HCEC 1CT (cell line): Measurements from ENCODE around the gene PPP1R36.
A peak's percentile ranks its signal among the peaks of the same experiment; 100 is the strongest.
"Not testable (repeated sequence)": the region's sequence is repeated elsewhere in the genome, so short reads cannot be mapped to it uniquely, and the experiment has no call there.

Experiments used
- DNase-seq: peaks from one replicate; pipeline ENCODE4 v3.0.0-alpha.2; 2017

PPP1R36 gene

GRCh38 chr14:64520699-64521098, 29.1 kb upstream of the PPP1R36 start:
- no peak for DNase-seq

GRCh38 chr14:64522591-64523355, 27.0 kb upstream of the PPP1R36 start:
- DNase-seq, result no peak

DNA sequence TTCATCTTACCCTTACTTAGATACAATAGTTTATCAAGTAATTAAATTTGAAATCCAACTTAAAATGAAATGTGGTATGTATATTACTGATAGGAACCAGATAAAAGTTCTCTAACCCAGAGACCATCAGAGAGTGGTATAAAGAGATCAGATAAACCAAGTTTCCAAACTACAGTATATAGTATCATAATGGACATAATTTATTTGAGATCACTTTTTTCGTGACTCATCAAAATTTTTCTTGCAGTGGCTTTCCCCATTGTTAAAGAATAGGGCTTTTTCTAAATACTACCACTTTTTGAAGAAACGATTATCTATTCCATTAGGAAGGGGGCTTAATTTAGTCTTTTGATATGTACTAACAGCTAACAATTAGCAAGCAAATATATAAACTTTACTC, 24.4 kb upstream of the PPP1R36 start:
- no peak for DNase-seq

DNA sequence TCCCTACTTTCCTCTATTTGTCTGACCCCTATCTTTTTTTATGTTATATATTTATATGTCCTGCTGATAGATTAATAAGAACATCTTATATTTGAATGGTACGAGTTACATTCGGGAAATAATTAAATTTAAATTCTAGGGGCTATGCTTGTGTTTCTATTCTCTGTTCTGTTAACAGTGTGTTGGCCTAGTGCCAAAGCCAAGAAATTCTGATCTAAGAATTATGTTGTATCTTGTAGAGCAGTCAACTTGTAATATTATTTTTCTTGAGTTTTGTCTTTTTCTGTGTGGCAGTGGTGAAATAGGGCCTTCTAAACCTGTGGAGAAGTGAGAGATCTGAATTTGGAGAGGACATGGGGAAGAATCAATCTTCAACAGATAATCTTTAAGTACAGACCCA, 18.2 kb upstream of the PPP1R36 start:
- DNase-seq, result no peak

DNA sequence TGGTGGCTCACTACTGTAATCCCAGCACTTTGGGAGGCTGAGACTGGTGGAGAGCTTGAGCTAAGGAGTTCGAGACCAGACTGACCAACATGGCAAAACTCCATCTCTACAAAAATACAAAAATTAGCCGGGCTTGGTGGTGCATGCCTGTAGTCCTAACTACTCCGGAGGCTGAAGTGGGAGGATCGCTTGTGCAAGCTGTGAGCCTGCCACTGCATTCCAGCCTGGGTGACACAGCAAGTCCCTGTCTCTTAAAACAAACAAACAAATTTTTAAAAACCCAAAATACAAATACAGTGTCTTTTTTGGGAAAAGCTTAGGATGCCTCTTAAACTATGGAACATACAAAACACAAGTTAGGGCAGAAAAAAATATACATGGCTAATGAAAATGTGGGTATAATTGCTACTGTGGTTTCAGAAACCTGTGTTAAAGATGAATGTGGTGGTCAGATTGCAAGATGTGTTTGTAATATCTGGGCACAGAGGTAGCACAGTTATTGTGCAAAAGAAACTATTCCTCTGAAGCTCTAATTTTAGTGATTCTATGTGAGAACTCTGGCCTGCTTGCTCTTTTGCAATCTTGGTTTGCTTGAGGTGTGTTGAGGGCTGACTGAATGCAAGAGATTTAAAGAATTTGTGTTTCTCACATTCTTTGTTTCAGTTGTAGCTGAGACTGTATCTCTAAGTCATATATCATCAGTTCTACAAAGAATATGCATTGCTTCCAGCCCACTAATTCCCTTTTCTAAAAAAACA, 13.1 kb upstream of the PPP1R36 start:
- DNase-seq, result no peak

GRCh38 chr14:64540208-64541202, 9.3 kb upstream of the PPP1R36 start, which contains the start of gene HSPA2:
Gene HSPA2, plus strand, starts transcription at chr14:64540741. Its CDS starts 109 bp downstream, at chr14:64540850.
- peak; percentile 97 for DNase-seq

DNA sequence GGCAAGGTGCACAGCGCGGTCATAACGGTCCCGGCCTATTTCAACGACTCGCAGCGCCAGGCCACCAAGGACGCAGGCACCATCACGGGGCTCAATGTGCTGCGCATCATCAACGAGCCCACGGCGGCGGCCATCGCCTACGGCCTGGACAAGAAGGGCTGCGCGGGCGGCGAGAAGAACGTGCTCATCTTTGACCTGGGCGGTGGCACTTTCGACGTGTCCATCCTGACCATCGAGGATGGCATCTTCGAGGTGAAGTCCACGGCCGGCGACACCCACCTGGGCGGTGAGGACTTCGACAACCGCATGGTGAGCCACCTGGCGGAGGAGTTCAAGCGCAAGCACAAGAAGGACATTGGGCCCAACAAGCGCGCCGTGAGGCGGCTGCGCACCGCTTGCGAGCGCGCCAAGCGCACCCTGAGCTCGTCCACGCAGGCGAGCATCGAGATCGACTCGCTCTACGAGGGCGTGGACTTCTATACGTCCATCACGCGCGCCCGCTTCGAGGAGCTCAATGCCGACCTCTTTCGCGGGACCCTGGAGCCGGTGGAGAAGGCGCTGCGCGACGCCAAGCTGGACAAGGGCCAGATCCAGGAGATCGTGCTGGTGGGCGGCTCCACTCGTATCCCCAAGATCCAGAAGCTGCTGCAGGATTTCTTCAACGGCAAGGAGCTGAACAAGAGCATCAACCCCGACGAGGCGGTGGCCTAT, 8.3 kb upstream of the PPP1R36 start:
- DNase-seq, result no peak

- DNase-seq, result no peak
These were observed 7.6 kb upstream of the PPP1R36 start for GRCh38 chr14:64541972-64542835.

GRCh38 chr14:64542836-64543201, 6.9 kb upstream of the PPP1R36 start:
- no peak for DNase-seq

- DNase-seq, result no peak
These were observed 5.0 kb upstream of the PPP1R36 start for GRCh38 chr14:64544607-64545312.

- no peak for DNase-seq
These were observed 745 bp upstream of the PPP1R36 start for GRCh38 chr14:64549016-64549415.

- DNase-seq, result no peak
These were observed 1.0 kb downstream of the PPP1R36 start for GRCh38 chr14:64550621-64551333.

GRCh38 chr14:64554556-64554955, 4.8 kb downstream of the PPP1R36 start:
- DNase-seq, result no peak

DNA sequence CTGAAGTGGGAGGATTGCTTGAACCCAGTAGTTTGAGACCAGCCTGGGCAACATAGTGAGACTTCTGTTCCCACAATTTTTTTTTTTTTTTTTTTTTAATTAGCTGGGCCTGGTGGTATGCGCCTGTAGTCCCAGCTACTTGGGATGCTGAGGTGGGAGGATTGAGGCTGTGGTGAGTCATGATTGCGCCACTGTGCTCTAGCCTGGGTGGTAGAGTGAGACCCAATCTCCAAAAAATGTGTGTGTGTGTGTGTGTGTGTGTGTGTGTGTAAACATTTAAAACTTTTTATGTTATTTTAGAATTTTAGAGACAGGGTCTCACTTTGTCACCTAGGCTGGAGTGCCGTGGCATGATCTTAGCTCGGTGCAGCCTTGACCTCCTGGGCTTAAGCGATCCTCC, 6.8 kb downstream of the PPP1R36 start:
- peak; percentile 90 for DNase-seq

- DNase-seq, result not testable (repeated sequence)
These were observed 8.5 kb downstream of the PPP1R36 start for GRCh38 chr14:64558216-64558615.

- no peak for DNase-seq
These were observed 11.9 kb downstream of the PPP1R36 start for GRCh38 chr14:64561631-64562030.

DNA sequence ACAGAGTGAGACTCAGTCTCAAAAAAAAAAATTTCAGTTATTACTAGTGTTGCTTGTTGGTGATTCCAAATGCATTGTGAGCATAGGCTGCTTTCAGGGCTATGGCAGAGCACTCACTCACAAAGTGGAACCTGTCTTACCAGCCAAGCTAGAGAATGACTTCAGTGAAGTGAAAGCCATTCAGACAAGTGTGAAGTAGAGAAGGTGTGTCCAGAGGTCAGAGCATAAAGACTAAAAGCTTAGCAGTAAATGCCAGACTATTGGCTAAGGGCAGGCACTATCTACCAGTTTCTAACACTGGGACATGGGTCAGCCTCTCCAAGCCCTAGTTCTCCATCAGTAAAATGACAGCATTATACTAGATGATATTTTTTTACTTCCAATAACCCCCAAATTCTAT, 12.7 kb downstream of the PPP1R36 start:
- DNase-seq, result no peak

- DNase-seq, result no peak
These were observed 13.9 kb downstream of the PPP1R36 start for GRCh38 chr14:64563696-64564095.

DNA sequence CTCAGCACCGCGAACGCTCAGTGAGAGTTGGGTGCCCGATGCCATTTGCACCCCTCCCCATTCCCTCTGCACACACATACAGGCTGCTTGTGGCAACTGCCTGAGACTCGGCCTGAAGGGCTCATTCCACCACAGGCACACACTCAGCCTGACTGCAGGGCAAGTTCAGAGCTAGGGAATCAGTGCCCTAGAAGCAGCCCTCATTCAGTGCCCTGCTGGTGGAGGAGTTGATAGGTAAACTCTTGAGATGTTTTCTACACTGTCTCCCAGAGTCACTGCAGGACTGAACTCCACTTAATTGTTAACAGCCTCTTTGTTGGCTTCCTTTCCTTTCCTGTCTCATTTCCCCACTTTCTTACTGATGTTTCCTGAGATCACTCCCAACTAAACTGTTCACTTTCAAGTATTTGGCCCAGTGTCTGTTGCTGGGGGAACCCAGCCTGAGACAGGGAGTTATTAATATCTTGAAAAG, 16.9 kb downstream of the PPP1R36 start:
- no peak for DNase-seq

GRCh38 chr14:64569138-64569631, 19.4 kb downstream of the PPP1R36 start:
- DNase-seq, result peak; percentile 84
